Skeletal muscle cell (primary cell): ENCODE data around the gene STMN1.

ENCODE experiments used
- DNase-seq: peaks from one replicate; pipeline ENCODE4 v3.0.0-alpha.2; 2010; ENCODE audit warnings: low read depth
- H3K4me3 ChIP-seq: 2 replicates; pipeline ENCODE4 v1.5.1; 2011; ENCODE audit warnings: low read depth, mild to moderate bottlenecking, control low read depth, low read length, moderate library complexity

STMN1 gene

GRCh38 chr1:25874635-25875153, 31.5 kb downstream of the STMN1 start:
- peak overlapping the region; percentile 62 for H3K4me3 ChIP-seq
- no peak for DNase-seq

- no peak for DNase-seq
- H3K4me3 ChIP-seq, result peak overlapping the region; percentile 62
Observed at GRCh38 chr1:25874209-25874608, 32.0 kb downstream of the STMN1 start.

GRCh38 chr1:25873120-25873519, 33.1 kb downstream of the STMN1 start:
- DNase-seq, result no peak
- H3K4me3 ChIP-seq, result no peak overlapping the region

- no peak for DNase-seq
- H3K4me3 ChIP-seq, result no peak overlapping the region
Observed at GRCh38 chr1:25872713-25873112, 33.5 kb downstream of the STMN1 start.

GRCh38 chr1:25871704-25872494, 34.3 kb downstream of the STMN1 start:
- no peak for DNase-seq
- no peak overlapping the region for H3K4me3 ChIP-seq

GRCh38 chr1:25871086-25871703, 35.0 kb downstream of the STMN1 start:
- no peak overlapping the region for H3K4me3 ChIP-seq
- no peak for DNase-seq

GRCh38 chr1:25870614-25871013, 35.6 kb downstream of the STMN1 start:
- no peak overlapping the region for H3K4me3 ChIP-seq
- DNase-seq, result no peak

- no peak for DNase-seq
- no peak overlapping the region for H3K4me3 ChIP-seq
Observed at GRCh38 chr1:25869909-25870606, 36.2 kb downstream of the STMN1 start.

- no peak for DNase-seq
- no peak overlapping the region for H3K4me3 ChIP-seq
Observed at GRCh38 chr1:25867210-25867991, 38.8 kb downstream of the STMN1 start.

- no peak overlapping the region for H3K4me3 ChIP-seq
Observed at GRCh38 chr1:25866288-25866687, 39.9 kb downstream of the STMN1 start.

GRCh38 chr1:25864434-25864833, 41.8 kb downstream of the STMN1 start:
- H3K4me3 ChIP-seq, result no peak overlapping the region
- no peak for DNase-seq

More at GRCh38 chr1:25866288-25866687, 39.9 kb downstream of the STMN1 start:
- DNase-seq, result no peak

GRCh38 chr1:25863486-25864262, 42.5 kb downstream of the STMN1 start:
- no peak for DNase-seq
- no peak overlapping the region for H3K4me3 ChIP-seq

- no peak overlapping the region for H3K4me3 ChIP-seq
- no peak for DNase-seq
Observed at GRCh38 chr1:25862785-25863485, 43.3 kb downstream of the STMN1 start.

- DNase-seq, result no peak
Observed at GRCh38 chr1:25861316-25862286, 44.6 kb downstream of the STMN1 start.

GRCh38 chr1:25858906-25859789, 47.1 kb downstream of the STMN1 start, which contains the start of gene AUNIP:
Gene AUNIP, minus strand, starts transcription at chr1:25859457. Its CDS starts 100 bp downstream, at chr1:25859357.
- peak within 1 kb of the TSS; percentile 76 for H3K4me3 ChIP-seq
- DNase-seq, result peak; percentile 59

More at GRCh38 chr1:25861316-25862286, 44.6 kb downstream of the STMN1 start:
- no peak overlapping the region for H3K4me3 ChIP-seq

- DNase-seq, result no peak
- H3K4me3 ChIP-seq, result peak overlapping the region; percentile 76
Observed at GRCh38 chr1:25858494-25858893, 47.7 kb downstream of the STMN1 start.
